Upper lobe of left lung (tissue), 4 donors: ENCODE results near the gene PRKAR1A.

ENCODE experiments used
- EP300 ChIP-seq, 4 donors: sonication (generic); formaldehyde crosslinking; IDR thresholded peaks; one replicate each; pipeline ENCODE4 v1.5.1; 2017; ENCODE audit warnings: antibody characterized with exemption in 4 of 4, control low read depth in 2 of 4
- POLR2A ChIP-seq, 4 donors: fragments of 450-650 bp; IDR thresholded peaks; one replicate each; pipeline ENCODE4 v1.5.1; 2016 to 2017; ENCODE audit warnings: antibody characterized with exemption in 4 of 4, mild to moderate bottlenecking in 2 of 4
- POLR2AphosphoS5 ChIP-seq, 2 donors: sonication (generic); formaldehyde crosslinking; IDR thresholded peaks; one replicate each; pipeline ENCODE4 v1.5.1; 2017; ENCODE audit warnings: antibody characterized with exemption in 2 of 2
- TF ChIP-seq, protein P1 (sequence below), 6 experiments: fragments of 450-650 bp in 4 of 6; fragments of 200-600 bp in 2 of 6; sonication (generic) in 2 of 6; IDR thresholded peaks; one replicate each; pipeline ENCODE4 v1.5.1; 2016 to 2019; ENCODE audit warnings: antibody characterized with exemption in 6 of 6

DNA sequence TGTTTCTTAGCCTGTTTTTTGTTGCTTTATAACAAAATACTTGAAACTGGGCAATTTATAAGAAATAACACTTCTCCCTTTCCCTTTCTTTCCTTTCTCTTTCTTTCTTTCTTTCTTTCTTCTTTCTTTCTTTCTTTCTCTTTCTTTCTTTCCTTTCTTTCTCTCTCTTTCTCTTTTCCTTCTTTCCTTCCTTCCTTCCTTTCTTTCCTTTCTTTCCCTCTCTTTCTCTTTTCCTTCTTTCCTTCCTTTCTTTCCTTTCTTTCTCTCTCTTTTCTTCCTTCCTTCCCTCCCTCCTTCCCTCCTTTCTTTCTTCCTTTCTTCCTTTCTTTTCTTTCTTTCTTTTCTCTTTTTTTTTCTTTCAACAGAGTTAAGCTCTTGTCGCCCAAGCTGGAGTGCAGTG lies 61.1 kb downstream of the PRKAR1A start:
- TF ChIP-seq, protein P1, sequence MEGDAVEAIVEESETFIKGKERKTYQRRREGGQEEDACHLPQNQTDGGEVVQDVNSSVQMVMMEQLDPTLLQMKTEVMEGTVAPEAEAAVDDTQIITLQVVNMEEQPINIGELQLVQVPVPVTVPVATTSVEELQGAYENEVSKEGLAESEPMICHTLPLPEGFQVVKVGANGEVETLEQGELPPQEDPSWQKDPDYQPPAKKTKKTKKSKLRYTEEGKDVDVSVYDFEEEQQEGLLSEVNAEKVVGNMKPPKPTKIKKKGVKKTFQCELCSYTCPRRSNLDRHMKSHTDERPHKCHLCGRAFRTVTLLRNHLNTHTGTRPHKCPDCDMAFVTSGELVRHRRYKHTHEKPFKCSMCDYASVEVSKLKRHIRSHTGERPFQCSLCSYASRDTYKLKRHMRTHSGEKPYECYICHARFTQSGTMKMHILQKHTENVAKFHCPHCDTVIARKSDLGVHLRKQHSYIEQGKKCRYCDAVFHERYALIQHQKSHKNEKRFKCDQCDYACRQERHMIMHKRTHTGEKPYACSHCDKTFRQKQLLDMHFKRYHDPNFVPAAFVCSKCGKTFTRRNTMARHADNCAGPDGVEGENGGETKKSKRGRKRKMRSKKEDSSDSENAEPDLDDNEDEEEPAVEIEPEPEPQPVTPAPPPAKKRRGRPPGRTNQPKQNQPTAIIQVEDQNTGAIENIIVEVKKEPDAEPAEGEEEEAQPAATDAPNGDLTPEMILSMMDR (IDR thresholded peaks at IDR 0.05), result no peak
- TF ChIP-seq POLR2A (IDR thresholded peaks at IDR 0.05) (no peak), EP300 (IDR thresholded peaks at IDR 0.05) (no peak), POLR2AphosphoS5 (IDR thresholded peaks at IDR 0.05) (no peak)
